GM06990 (cell line): ENCODE results near the gene ARID1B.

Source experiments
- DNase-seq: peaks from one replicate; pipeline ENCODE4 v3.0.0-alpha.2; 2011; ENCODE audit not compliant: insufficient read length; ENCODE audit errors: extremely low read depth
- H3K27me3 ChIP-seq: replicated peaks from 2 replicates; pipeline ENCODE4 v1.6.0; 2011; ENCODE audit warnings: low read length; ENCODE audit not compliant: control insufficient read depth, insufficient read depth
- H3K36me3 ChIP-seq: 2 replicates; pipeline ENCODE4 v1.5.1; 2011; ENCODE audit warnings: low read length; ENCODE audit not compliant: control insufficient read depth, insufficient read depth
- H3K4me3 ChIP-seq: replicated peaks from 2 replicates; pipeline ENCODE4 v1.5.1; 2011; ENCODE audit warnings: low read depth, mild to moderate bottlenecking, control low read depth, low read length
- CTCF ChIP-seq: IDR thresholded peaks from 2 replicates; pipeline ENCODE4 v1.5.1; 2011; ENCODE audit warnings: low read length, control low read depth, mild to moderate bottlenecking, inconsistent platforms; ENCODE audit not compliant: insufficient read depth, poor library complexity, severe bottlenecking

Gene ARID1B

GRCh38 chr6:157069585-157069984, 292.4 kb downstream of the ARID1B start:
- Histone ChIP-seq H3K27me3 (no peaks in the 10 kb centered on the region), H3K4me3 (no peak overlapping the region), H3K36me3 (peaks cover 3% of the 10 kb centered on the region)
- DNase-seq: no peak
- no peak for TF ChIP-seq CTCF

GRCh38 chr6:157070403-157071107, 293.4 kb downstream of the ARID1B start:
- no peaks in the 10 kb centered on the region for H3K27me3 ChIP-seq
- H3K36me3 ChIP-seq: peaks cover 3% of the 10 kb centered on the region
- no peak overlapping the region for H3K4me3 ChIP-seq
- DNase-seq: no peak
- no peak for TF ChIP-seq CTCF

GRCh38 chr6:157072128-157072527, 294.9 kb downstream of the ARID1B start:
- peaks cover 3% of the 10 kb centered on the region for H3K36me3 ChIP-seq
- DNase-seq: no peak
- TF ChIP-seq CTCF: no peak
- H3K27me3 ChIP-seq: no peaks in the 10 kb centered on the region
- no peak overlapping the region for H3K4me3 ChIP-seq

GRCh38 chr6:157073596-157073995, 296.4 kb downstream of the ARID1B start:
- Histone ChIP-seq H3K36me3 (peaks cover 3% of the 10 kb centered on the region), H3K4me3 (no peak overlapping the region)
- no peak for DNase-seq

GRCh38 chr6:157074969-157075368, 297.8 kb downstream of the ARID1B start:
- H3K36me3 ChIP-seq: peaks cover 3% of the 10 kb centered on the region
- no peak for DNase-seq
- no peaks in the 10 kb centered on the region for H3K27me3 ChIP-seq
- no peak overlapping the region for H3K4me3 ChIP-seq
- TF ChIP-seq CTCF: no peak

More at GRCh38 chr6:157073596-157073995, 296.4 kb downstream of the ARID1B start:
- no peaks in the 10 kb centered on the region for H3K27me3 ChIP-seq
- TF ChIP-seq CTCF: no peak
